HepG2 (cell line): ENCODE data around the gene GPR83. TPM values are rescaled to one million over a fixed set of nuclear protein-coding genes. Genes with fewer than 3 reads are reported as not detected.

Source experiments
- ATF3 ChIP-seq: sonication (generic); formaldehyde crosslinking; IDR thresholded peaks from 2 replicates; pipeline ENCODE4 v1.4.0; 2020; ENCODE audit warnings: missing genetic modification reagents
- ATF4 ChIP-seq, 2 experiments: fragments of 450-650 bp in 1 of 2; sonication (generic) in 1 of 2; formaldehyde crosslinking; IDR thresholded peaks; 2 replicates each; pipeline versions ENCODE4 v1.5.0 to v1.8.0; 2020 to 2022; ENCODE audit warnings: mild to moderate bottlenecking in 1 of 2, missing genetic modification reagents in 1 of 2
- BRF2 ChIP-seq: sonication (generic); formaldehyde crosslinking; IDR thresholded peaks from 2 replicates; pipeline ENCODE4 v1.8.1; 2022; ENCODE audit warnings: mild to moderate bottlenecking, missing genetic modification reagents
- FOXA3 ChIP-seq: IDR thresholded peaks from 2 replicates; pipeline ENCODE4 v1.6.1; 2016; ENCODE audit warnings: missing genetic modification reagents, missing compliant biosample characterization
- HMGA1 ChIP-seq: sonication (generic); formaldehyde crosslinking; conservative IDR thresholded peaks from 2 replicates; pipeline ENCODE4 v1.4.0; 2020; ENCODE audit warnings: missing genetic modification reagents
- MEF2D ChIP-seq: sonication (generic); formaldehyde crosslinking; IDR thresholded peaks from 2 replicates; pipeline ENCODE4 v1.5.1; 2020; ENCODE audit warnings: mild to moderate bottlenecking, missing genetic modification reagents
- MYNN ChIP-seq: sonication (generic); formaldehyde crosslinking; IDR thresholded peaks from 2 replicates; pipeline ENCODE4 v1.4.0; 2020; ENCODE audit warnings: mild to moderate bottlenecking, low read depth, missing genetic modification reagents
- NPAS2 ChIP-seq: sonication (generic); formaldehyde crosslinking; IDR thresholded peaks from 2 replicates; pipeline ENCODE4 v1.8.0; 2022; ENCODE audit warnings: mild to moderate bottlenecking, missing genetic modification reagents, borderline replicate concordance
- PHF5A ChIP-seq: IDR thresholded peaks from one replicate; pipeline ENCODE4 v1.6.1; 2018; ENCODE audit warnings: low read depth, missing genetic modification reagents; ENCODE audit not compliant: unreplicated experiment
- RARG ChIP-seq: sonication (generic); formaldehyde crosslinking; IDR thresholded peaks from 2 replicates; pipeline ENCODE4 v1.4.0; 2020; ENCODE audit warnings: low read depth, mild to moderate bottlenecking, missing genetic modification reagents
- SCMH1 ChIP-seq: sonication (generic); formaldehyde crosslinking; IDR thresholded peaks from 2 replicates; pipeline ENCODE4 v1.9.0; 2021; ENCODE audit warnings: missing genetic modification reagents, mild to moderate bottlenecking, borderline replicate concordance
- SNAI1 ChIP-seq: sonication (generic); formaldehyde crosslinking; IDR thresholded peaks from 2 replicates; pipeline ENCODE4 v1.5.0; 2020; ENCODE audit warnings: mild to moderate bottlenecking, missing genetic modification reagents, borderline replicate concordance
- SNAPC2 ChIP-seq: sonication (generic); formaldehyde crosslinking; IDR thresholded peaks from 2 replicates; pipeline ENCODE4 v1.8.1; 2022; ENCODE audit warnings: mild to moderate bottlenecking, missing genetic modification reagents
- SOX6 ChIP-seq, 2 experiments: fragments of 450-650 bp in 1 of 2; sonication (generic) in 1 of 2; formaldehyde crosslinking in 1 of 2; IDR thresholded peaks; 2 replicates each; pipeline versions ENCODE4 v1.4.0 to v1.6.1; 2017 to 2020; ENCODE audit warnings: antibody characterized with exemption in 1 of 2, mild to moderate bottlenecking in 1 of 2, missing genetic modification reagents in 1 of 2
- TP53 ChIP-seq: sonication (generic); formaldehyde crosslinking; conservative IDR thresholded peaks from 2 replicates; pipeline ENCODE4 v1.4.0; 2020; ENCODE audit warnings: missing genetic modification reagents
- TSC22D2 ChIP-seq: sonication (generic); formaldehyde crosslinking; IDR thresholded peaks from 2 replicates; pipeline ENCODE4 v1.5.1; 2020; ENCODE audit warnings: missing genetic modification reagents, mild to moderate bottlenecking, borderline replicate concordance
- YEATS4 ChIP-seq: sonication (generic); formaldehyde crosslinking; IDR thresholded peaks from 2 replicates; pipeline ENCODE4 v1.4.0; 2020; ENCODE audit warnings: missing genetic modification reagents, borderline replicate concordance
- ZBTB21 ChIP-seq: sonication (generic); formaldehyde crosslinking; IDR thresholded peaks from 2 replicates; pipeline ENCODE4 v1.4.0; 2020; ENCODE audit warnings: missing genetic modification reagents
- ZFP36L2 ChIP-seq: sonication (generic); formaldehyde crosslinking; IDR thresholded peaks from 2 replicates; pipeline ENCODE4 v1.4.0; 2020; ENCODE audit warnings: missing genetic modification reagents
- ZNF143 ChIP-seq: sonication (generic); formaldehyde crosslinking; IDR thresholded peaks from 2 replicates; pipeline ENCODE4 v1.4.0; 2020; ENCODE audit warnings: missing genetic modification reagents
- ZNF275 ChIP-seq: sonication (generic); formaldehyde crosslinking; IDR thresholded peaks from 2 replicates; pipeline ENCODE4 v1.8.0; 2022; ENCODE audit warnings: missing genetic modification reagents, mild to moderate bottlenecking, inconsistent platforms, borderline replicate concordance
- ZNF530 ChIP-seq: sonication (generic); formaldehyde crosslinking; IDR thresholded peaks from 2 replicates; pipeline ENCODE4 v1.5.0; 2020; ENCODE audit warnings: low read depth, mild to moderate bottlenecking, missing genetic modification reagents
- ZNF577 ChIP-seq: sonication (generic); formaldehyde crosslinking; IDR thresholded peaks from 2 replicates; pipeline ENCODE4 v1.4.0; 2020; ENCODE audit warnings: mild to moderate bottlenecking, low read depth, missing genetic modification reagents, borderline replicate concordance
- ZNF644 ChIP-seq: IDR thresholded peaks from 2 replicates; pipeline ENCODE4 v1.6.1; 2016; ENCODE audit warnings: low read depth
- ZNF691 ChIP-seq: sonication (generic); formaldehyde crosslinking; IDR thresholded peaks from 2 replicates; pipeline ENCODE4 v1.4.0; 2020; ENCODE audit warnings: missing genetic modification reagents, low read depth, mild to moderate bottlenecking, borderline replicate concordance
- ZNF781 ChIP-seq: sonication (generic); formaldehyde crosslinking; IDR thresholded peaks from 2 replicates; pipeline ENCODE4 v1.5.1; 2020; ENCODE audit warnings: borderline replicate concordance, mild to moderate bottlenecking, missing genetic modification reagents; ENCODE audit errors: not compliant biosample characterization
- polyA plus RNA-seq, 8 experiments: library from polyadenylated mRNA; depleted of rRNA in 3 of 8; stranded (reverse) in 7 of 8; unstranded in 1 of 8; fragments of >200 nt; fragmentation: Illumina TruSeq in 4 of 8; extraction: Trizol in 4 of 8; gene quantifications; 2 replicates each; pipeline versions ENCODE4 v1.2.1 to v1.2.3, GENCODE V29; 2011 to 2016; ENCODE audit warnings: low read depth in 4 of 8, missing spikeins in 1 of 8, mixed read lengths in 1 of 8; ENCODE audit not compliant: insufficient read depth in 1 of 8
- total RNA-seq, 5 experiments: library from RNA; depleted of rRNA; stranded (reverse); fragments of >200 nt; fragmentation: Illumina TruSeq; extraction: Trizol; gene quantifications; 2 replicates each; pipeline ENCODE4 v1.2.3, GENCODE V29; 2016; ENCODE audit warnings: low read depth in 1 of 5

The GPR83 gene
- total and polyA plus RNA-seq, 2 of the 13 experiments (the other 11 are each of a cell fraction or from before 2014, with no cell fraction given) = 0.04 to 0.11 TPM

- no peak for TF ChIP-seq ZNF577
- TF ChIP-seq FOXA3 (CRISPR knock-in tag) = peak; percentile 37; the same call in 1 of the 2 replicates
- no peak for TF ChIP-seq ZNF143 (CRISPR knock-in tag)
- no peak for TF ChIP-seq PHF5A (CRISPR knock-in tag)
- TF ChIP-seq HMGA1 (CRISPR knock-in tag) = no peak
- TF ChIP-seq ZBTB21 (CRISPR knock-in tag) = no peak
- no peak for TF ChIP-seq TSC22D2 (CRISPR knock-in tag)
- TF ChIP-seq ATF4 (CRISPR knock-in tag; IDR thresholded peaks at IDR 0.05) = peak in 1 of 2 experiments; percentile 99; a peak in 2 of 4 replicates
- peak; percentile 29; the same call in 1 of the 2 replicates for TF ChIP-seq ZNF644 (CRISPR knock-in tag)
- TF ChIP-seq TP53 (CRISPR knock-in tag) = no peak
- TF ChIP-seq ZNF691 (CRISPR knock-in tag) = no peak
- TF ChIP-seq SNAPC2 = no peak
- no peak for TF ChIP-seq YEATS4 (CRISPR knock-in tag)
- TF ChIP-seq NPAS2 = no peak
- TF ChIP-seq MEF2D (CRISPR knock-in tag) = no peak
- no peak for TF ChIP-seq SOX6 (IDR thresholded peaks at IDR 0.05)
- peak; percentile 56 for TF ChIP-seq SOX6 (CRISPR knock-in tag; IDR thresholded peaks at IDR 0.05)
- no peak for TF ChIP-seq ZNF781
- TF ChIP-seq ZNF530 (CRISPR knock-in tag) = no peak
- TF ChIP-seq SNAI1 (CRISPR knock-in tag) = no peak
- no peak for TF ChIP-seq MYNN
- no peak for TF ChIP-seq ZFP36L2 (CRISPR knock-in tag)
- no peak for TF ChIP-seq ATF3 (CRISPR knock-in tag)
- TF ChIP-seq BRF2 = no peak
- TF ChIP-seq ZNF275 (CRISPR knock-in tag) = no peak
- TF ChIP-seq RARG = no peak
- TF ChIP-seq SCMH1 = no peak
Measured at GRCh38 chr11:94405062-94405833, 4.0 kb upstream of the GPR83 start (continued).
